GDM1 (cell line): ENCODE measurements around the gene SYT2.

Experiments used
- DNase-seq: peaks from one replicate; lab custom pipeline; 2025; lab: John Stamatoyannopoulos, UW

Gene SYT2

DNA sequence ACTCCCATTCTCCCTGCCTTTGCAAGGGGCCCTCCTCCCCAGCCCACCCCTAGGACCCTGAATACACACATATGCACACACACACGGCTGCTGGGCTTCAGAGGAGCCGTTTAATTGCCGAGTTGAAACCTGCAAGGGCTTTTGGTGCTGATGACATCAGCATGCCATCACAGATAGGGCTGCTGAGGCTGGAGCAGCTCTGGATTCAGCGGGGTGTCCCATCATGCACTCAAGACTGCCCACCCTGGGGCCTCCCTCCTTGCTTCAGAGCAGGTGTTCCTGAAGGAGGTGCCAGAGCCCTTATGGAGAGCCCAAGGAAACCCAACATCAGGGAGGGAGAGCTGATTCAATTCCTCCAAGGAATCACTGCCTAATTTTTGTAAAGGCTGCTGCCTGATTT lies 5.7 kb downstream of the SYT2 start:
- no peak for DNase-seq

DNA sequence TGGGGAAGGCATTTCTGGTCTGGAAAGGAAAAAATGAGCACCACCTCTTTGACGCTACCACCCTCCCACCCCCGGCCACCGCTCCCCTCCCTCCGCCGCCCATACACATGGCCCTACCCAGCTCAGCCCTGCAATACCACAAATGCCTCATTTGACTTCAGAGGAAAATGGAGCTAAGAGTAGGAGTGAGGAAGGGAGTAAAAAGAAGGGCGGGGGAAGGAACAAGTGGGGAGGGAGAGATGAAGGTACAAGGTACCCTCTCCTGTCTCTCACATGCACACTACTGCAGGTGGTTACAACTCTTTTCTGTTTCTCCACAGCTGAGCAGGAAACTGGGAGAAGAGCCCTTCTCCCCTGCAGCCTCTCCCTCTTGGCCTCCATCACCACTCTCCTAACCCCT lies 7.1 kb downstream of the SYT2 start:
- no peak for DNase-seq

DNA sequence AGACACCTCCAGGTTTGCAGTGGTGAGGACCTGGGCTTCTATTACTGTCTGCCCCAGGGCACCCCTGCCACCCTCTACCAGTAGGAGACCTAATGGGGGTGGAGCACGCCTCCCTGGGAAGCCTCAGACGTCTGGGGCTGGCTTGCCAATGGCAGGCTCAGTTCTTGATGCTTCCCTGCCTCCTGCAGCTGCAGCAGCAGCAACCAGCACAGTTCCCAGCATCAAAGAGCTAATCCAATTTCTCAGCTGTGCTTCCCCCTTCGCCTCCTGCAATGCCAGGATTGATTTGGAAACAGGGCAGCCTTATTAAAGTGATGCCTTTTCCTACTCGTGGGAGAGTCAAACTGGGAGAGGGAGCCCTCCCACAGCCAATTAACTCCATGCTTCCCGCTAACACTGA lies 8.2 kb downstream of the SYT2 start:
- no peak for DNase-seq

DNA sequence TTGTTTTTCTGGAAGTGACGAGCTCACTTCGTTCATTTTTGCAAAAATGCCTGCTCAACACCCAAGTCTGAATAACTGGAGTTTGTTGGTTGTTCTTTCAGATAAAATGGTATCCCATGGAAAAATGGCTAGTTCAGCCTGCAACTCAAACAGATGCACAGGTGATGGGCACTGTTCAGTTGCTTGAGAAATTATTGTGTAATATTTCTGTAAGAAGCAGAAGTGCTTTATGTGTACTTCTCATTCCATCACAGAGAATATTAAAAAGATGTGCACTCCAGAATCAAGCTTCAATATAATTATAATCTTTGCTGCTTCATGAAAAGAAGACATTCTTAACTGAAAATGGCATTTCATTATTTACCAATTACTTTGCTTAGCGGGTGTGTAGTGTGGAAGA lies 9.1 kb downstream of the SYT2 start:
- DNase-seq: no peak

DNA sequence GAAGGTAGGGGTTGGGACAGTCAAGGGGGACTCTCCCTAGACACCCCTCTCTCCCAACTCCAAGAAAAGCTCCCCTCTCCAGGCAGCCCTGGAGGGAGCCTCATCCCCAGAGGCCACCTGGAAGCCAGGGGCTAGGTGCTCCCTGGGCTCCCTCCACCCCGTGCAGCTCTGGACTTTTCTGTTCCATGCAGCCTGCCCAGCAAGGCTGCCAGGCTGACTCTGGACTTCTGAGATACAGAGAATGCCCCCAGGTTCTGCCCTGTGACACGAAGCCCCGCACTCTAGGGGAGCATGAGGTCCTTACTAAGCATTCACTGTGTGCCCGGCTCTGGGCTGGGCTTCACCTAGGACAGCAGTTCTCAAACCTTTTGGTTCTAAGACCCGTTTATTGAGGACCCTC lies 10.2 kb downstream of the SYT2 start:
- no peak for DNase-seq

DNA sequence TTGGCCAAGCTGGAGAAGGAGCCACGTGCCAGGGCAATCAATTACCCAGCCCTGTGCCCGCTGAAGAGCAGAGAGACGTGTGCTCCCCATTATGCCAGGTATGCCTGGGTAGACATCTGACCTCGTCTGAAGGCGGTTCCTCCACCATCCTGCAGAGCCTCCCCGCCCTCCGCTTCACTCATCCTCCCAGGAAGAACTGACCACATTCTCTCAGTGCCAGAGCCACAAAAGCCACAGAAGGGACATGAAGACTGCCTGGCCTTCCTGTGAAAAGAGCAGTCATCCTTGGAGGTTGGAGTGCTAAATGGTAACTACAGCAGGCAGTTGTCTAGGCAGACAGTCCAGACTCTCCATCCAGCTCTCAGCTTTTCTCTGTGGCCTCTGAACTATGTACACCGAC lies 12.0 kb downstream of the SYT2 start:
- DNase-seq: peak; percentile 4

DNA sequence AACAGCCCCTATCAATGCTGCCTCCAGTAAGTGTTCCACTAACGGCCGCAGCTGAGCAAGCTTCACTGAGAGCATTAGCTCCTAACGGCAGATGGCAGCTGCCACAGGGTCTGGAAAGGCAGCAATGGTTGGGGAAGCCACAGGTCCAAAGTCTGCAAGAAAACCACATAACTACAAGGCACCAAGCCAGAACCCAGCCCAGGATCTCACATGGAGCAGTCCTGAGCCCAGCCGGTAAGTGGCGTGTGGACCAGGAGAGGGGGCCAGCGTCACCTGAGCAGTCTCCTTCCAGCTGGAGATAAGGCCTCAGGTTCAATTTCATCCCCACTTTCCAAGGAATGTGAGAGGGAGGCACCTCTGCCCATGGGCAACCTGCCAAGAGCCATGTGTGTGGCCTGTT lies 13.2 kb downstream of the SYT2 start:
- no peak for DNase-seq

DNA sequence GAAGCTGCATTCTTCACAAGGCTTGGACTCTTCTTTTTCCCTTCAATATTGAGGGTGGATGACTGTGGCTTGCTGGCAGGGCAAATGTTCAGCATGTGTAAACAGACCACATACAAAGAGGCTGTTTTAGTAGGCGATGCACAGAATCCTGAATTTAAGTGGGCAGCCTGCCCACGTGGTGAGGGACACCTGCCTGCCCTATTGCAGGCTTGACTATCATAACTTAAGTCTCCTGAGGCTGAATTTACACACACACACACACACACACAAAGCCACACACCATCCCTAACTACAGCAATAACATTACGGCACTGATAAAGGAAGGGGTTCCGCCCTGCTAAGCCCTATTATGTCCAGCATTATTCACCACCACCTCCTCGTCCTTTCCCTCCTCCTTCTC lies 15.9 kb downstream of the SYT2 start:
- DNase-seq: no peak

DNA sequence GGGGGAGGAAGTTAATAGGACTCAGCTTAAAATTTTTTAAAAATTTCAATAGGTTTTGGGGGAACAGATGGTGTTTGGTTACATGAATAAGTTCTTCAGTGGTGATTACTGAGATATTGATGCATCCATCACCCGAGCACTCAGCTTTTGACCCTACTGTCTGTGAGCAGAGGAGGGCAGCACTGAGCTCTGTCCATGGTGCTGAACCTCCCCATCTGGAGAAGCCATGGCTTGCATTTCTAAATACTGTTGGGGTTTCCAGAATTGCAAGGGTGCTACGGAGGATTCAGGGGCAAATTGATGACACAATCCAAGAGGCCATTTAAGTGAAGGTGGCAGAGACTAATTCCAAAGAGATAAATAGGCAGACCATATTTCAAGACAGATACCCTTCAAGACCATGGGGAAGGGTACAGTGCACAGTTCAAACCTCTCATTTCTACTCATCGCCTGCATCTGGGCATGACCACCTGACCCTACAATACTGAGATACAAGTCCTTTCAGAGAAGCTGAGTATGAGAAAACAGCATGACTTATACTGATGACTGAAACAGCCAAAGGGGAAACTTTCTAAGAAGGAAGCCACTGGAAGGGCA lies 17.2 kb downstream of the SYT2 start:
- DNase-seq: peak; percentile 18

DNA sequence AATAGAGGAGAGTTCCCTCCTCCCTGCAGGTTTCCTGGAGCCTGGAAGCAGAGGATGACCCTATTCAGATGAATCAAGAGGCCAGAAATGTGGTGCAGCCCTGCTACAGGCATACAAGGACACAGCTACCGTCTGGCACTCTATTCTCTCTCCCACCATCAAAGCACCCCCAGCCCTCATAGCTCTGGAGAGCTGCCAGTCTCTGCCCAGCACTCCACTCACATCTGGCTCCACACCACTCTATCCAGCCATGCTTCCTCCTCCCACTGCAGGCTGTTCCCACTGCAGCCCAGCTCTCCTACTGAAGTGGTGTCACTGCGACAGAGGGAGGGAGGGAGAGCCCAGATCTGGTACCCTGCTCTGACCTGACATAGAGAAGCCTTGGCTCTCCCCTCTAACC lies 18.4 kb downstream of the SYT2 start:
- no peak for DNase-seq

DNA sequence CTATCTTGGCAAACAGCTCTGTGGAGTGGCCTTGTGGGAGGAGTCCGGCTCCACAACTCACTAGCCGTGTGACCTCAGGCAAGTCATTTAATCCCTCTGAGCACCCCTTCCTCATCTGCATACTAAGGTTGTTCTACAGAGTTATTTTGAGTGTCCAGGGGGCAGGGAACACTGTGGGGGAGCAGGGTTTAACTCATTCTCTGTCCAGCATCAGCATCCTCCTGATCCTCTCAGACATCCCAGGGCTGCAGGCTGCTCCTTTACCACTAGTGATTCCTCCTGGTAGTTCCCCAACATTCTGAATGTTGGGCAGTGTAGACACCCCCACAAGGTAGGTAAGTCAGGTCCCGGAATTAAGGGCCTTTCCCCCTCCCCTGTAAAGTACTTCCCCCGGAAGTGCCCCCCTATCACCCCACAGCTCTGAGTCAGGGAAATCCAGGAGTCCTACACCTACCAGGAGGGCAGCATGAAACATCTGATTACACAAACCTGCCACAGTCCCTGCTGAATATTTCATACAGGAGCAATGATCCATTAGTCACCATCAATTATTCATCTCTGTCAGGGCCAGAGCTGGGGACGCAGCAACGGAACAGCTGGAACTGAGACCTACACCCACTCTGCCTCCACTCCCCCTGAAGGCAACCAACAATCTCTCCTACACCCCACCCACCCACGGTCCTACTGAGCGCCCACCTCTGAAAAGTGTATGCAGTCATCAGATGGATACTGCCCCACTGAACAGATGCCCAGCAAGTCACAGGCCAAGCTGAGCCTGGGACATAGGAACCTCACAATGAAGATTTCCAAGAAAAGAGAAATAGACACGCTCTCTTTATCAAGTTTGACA lies 20.5 kb downstream of the SYT2 start:
- no peak for DNase-seq

DNA sequence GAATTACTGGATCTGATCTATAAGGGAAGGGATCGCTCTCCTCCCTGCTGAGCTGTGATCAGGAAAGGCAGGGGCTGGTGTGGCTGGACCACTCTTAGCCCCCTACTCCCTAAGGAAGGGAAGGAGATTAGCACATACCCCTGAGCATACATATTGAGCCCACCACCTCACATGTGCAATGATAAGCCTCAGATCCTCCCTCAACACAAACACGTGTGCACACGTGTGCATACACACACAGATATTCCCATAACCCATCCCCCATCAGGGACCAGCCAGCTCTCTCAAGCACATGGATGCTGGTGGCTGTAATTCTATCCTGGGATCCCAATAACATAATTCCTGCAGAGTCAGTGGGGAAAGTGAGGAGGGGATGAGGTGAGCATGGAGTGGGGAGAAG lies 21.2 kb downstream of the SYT2 start:
- no peak for DNase-seq

DNA sequence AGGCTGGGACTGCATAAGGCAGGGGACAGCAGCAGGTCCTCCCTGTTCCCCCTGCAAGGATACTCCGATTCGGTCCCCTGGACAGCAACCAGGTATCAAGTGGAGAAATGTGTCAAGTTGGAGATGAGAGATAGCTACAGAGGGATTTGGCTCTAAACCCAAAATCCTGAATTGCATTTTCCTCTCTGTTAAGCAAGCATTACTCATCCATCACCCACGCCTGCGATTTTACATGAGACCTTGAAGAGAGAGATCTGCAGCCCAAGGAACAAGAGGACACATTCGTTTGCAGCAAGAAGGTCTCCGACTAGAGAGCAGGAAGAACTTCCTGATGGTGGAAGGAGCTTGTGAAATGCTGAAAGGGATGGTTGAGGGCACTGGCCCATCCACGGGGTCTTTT lies 21.9 kb downstream of the SYT2 start:
- no peak for DNase-seq

DNA sequence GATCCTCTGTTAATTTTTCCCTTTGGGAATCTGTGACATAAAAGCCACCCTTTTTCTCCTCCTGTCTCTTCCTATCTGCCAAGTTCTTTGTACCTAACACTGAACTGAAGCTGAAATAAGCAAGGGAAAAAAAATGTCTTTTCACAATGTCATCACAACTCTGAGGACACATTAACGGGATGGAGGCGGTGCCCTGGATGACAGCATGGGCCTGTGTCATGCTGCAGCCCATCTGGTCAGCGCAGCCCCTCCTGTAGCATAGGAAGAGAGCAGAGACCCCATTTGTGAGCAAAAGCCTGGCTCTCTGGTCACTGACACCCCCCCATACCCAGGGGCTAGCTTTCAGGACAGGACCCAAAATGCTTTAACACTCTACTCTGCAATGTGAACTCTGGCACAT lies 22.5 kb downstream of the SYT2 start:
- DNase-seq: no peak

DNA sequence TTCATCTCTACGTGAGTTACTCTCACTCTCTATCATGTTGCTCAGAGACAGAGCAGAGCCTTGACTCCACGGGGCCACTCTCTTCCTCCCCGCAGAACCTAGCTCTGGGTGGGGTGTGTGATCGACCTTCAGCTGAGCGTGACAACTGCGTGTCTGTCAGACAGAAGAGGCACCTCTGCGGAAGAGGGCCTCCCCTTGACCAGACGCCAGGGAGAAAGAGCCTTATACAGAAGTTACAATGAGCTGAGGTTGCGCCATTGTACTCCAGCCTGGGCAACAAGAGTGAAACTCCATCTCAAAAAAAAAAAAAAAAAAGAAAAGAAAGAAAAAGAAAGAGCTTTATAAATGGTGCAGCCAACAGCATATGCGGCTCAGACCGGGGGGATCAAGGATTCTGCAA lies 22.9 kb downstream of the SYT2 start:
- DNase-seq: no peak

DNA sequence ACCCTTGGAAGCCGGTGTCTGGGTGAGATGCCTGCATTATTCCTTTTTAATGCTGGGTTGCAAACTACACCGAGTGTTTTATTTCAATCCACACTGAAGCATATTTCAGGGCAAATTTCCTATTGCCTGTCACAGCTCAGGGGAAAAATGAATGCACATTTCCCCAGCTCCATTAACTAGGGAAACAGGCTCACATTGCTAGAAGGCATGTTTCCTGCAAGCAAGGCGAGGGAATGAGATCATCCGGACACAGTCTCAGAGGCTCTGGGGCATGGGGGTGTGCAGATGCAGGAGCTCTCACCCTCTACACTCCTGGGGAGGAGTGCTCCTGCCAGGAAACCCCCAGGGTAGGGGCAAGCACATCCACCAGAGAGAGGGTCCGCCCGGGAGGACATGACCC lies 24.6 kb downstream of the SYT2 start:
- no peak for DNase-seq

DNA sequence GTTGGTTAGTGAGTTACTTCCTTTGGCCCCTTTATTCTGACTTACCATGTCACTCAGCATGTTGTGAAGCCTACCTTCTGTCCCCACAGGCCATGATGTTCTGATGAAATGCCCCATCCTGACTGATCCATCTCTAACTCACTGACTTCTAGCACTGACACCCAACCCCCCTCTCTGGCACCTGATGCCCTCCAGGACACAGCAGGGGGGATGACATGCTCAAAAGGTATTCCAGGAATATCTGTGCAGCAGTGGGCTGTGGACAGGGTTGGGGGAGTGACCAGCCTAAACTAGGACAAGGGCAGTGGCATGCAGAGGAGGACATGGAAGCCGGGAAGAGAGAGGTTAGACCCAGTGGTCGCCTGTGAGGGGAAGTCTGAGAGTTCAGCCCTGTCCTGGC lies 25.5 kb downstream of the SYT2 start:
- DNase-seq: no peak

DNA sequence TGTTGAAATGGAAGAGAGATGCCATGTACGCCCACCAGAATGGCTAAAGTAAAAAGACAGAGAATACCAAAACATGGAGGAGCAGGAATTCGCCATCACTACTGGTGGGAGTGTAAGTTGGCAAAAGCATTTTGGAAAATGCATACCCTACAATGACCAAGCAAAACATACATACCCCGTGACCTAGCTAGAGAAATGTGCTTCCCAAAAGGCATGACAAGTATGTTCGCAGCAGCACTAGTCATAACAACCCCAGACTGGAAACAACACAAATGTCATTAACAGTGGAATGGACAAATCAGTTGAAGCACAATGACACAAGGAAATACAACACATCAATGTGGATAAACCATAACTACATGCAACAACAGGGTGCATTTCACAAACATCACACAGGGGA lies 27.2 kb downstream of the SYT2 start:
- DNase-seq: no peak

DNA sequence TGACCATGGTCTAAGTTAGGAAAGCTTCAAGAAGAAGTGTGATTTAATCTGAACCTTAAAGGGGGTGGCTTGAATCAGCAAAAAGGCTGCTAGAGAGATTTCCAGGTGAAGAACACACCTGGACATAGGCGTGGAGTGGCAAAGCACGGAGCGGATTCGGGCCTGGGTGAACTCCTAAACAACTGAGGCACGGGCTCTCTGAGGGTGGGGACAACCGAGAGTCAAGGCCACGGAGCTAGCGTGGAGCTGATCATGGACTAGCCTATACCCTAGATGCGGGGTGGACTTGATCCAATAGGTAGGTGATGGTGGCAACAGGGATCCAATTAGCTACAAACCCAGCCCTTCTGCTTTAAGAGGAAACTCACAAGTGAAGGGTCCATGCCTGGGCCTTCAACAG lies 27.8 kb downstream of the SYT2 start:
- DNase-seq: no peak

DNA sequence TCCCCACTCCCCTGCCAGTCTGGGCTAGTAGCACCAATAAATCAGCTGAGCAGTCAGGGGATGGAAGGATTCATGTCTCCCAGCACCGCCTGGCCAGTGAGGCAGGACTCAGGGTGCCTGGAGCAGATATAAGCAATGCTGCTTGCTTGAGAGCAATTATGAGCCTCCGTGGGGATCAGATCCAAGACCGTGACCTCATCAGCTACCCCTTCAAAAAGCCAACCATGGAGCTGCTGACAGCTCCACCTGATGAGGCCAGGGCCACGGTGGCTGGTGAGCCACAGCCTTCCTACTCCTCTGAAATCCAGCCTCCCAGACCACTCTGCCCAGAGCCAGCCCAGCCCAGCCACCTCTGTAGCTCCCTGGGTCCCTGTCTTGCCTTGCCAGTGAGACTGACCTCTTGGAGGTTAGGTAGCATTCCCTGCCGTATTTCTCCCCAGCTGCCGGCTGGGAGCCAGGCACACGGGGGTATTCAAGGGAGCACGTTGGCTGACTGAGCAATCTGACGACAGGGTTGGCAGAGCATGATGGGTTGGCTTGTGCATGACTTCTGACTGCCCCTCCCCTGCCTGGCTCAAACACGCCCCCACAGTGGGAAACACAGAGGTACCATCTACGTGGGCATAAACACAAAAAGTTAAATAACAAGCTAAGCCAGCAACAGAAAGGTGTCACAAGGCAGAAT lies 28.4 kb downstream of the SYT2 start:
- DNase-seq: no peak

DNA sequence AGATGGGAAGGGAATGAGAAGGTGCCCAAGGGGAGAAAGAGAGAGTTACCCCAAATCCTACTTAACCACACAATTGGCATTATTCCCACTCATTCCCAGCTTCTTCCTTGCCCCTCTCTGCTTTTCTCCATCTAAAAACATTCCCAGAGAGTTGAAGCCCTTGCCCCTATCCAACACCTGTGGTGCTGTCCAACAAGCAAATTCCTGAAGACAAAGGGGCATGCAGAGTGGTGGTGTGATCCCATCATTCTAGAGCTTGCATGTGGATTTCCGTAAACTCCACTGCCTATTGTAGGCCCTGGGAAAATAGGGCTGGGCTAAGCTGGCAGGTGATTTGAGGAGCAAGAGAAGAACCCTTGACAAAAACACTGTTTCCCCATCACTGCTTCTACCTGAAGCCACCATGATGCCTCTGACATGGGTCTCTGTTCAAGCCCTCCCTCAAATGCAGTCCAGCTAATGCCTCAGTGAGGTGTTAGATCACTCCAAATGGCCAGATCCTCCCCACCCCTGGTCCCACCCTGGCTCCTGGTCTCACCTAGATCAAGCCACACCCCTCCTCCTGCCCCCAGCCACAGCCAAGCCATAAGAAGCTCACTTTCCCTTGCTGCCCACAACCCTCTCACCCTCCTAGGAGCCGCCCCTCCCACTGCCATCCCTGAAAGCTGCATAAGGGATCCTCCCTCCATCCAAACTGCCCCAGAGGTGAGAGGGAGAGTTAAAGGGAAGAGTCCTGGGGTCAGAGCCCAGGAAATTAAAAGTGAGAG lies 29.5 kb downstream of the SYT2 start:
- DNase-seq: no peak

DNA sequence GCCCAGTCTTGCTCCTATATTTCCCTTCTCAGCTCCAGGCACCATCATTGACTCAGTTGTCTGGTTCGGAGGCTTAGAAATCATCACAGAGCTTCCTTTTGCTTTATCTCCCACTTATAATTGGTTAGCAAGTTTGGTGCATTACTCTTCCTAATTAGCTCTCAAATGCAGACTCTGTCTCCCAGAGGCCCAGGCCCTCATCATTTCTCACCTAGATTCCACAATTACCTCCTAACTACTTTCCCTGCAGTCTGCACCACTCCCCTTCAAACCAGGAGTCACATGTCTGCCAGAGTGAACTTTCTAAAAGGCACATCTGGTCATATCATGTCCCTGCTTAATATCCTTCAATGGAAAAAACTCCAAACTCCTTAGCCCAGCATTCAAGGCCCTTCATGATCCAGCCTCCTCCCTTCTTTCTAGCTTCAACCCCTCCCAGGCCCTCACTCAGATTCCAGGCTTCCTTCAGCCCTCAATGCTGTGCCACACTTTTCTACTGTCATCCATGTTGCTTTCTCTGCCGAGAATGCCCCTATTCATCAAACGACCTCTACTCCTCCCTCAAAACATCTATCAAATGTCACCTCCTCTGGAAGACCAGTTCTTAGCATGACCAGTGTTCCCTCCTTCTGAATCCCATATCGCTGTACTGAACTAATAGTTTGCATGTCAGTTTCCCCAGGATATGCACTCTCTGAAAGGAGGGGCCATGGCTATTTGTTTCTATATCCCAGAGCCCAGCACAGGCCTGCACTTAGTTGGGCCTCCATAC lies 30.7 kb downstream of the SYT2 start:
- no peak for DNase-seq
